Vagina (tissue), 2 donors: ENCODE measurements around the gene P4HA2. TPM values are rescaled to one million over a fixed set of nuclear protein-coding genes. Genes with fewer than 3 reads are reported as not detected.

Experiments used
- DNase-seq, 2 donors: peaks; one replicate each; pipeline ENCODE4 v3.0.0-alpha.2; 2017; ENCODE audit errors: extremely low spot score in 2 of 2
- H3K27ac ChIP-seq: fragments of 200-600 bp; sonication (generic); one replicate; pipeline ENCODE4 v1.5.1; 2019
- H3K27me3 ChIP-seq: fragments of 200-600 bp; sonication (generic); one replicate; pipeline ENCODE4 v1.5.1; 2019
- H3K36me3 ChIP-seq, 2 donors: fragments of 200-600 bp; sonication (generic); one replicate each; pipeline ENCODE4 v1.5.1; 2017 to 2019
- H3K4me1 ChIP-seq: fragments of 200-600 bp; sonication (generic); one replicate; pipeline ENCODE4 v1.5.1; 2019
- H3K4me3 ChIP-seq, 2 donors: fragments of 200-600 bp; sonication (generic); 1 replicate in 1 of 2; 2 replicates in 1 of 2; pipeline ENCODE4 v1.5.1; 2016 to 2019
- H3K9me3 ChIP-seq: fragments of 200-600 bp; sonication (generic); one replicate; pipeline ENCODE4 v1.5.1; 2019
- POLR2A ChIP-seq, 2 donors: fragments of 450-650 bp; IDR thresholded peaks; one replicate each; pipeline ENCODE4 v1.6.1; 2017; ENCODE audit warnings: antibody characterized with exemption in 2 of 2, mild to moderate bottlenecking in 2 of 2, moderate library complexity in 2 of 2
- POLR2AphosphoS5 ChIP-seq, 2 donors: sonication (generic); formaldehyde crosslinking; IDR thresholded peaks; one replicate each; pipeline ENCODE4 v1.9.0; 2017; ENCODE audit warnings: antibody characterized with exemption in 2 of 2, mild to moderate bottlenecking in 2 of 2, low read depth in 1 of 2; ENCODE audit not compliant: insufficient read depth in 1 of 2
- intact Hi-C: fragments of 100-400 bp; cut with DNase I; formaldehyde crosslinking; loops from one replicate; pipeline ENCODE4 v1.15.1; 2023
- total RNA-seq: library from RNA; depleted of rRNA; stranded (reverse); fragments of >200 nt; gene quantifications from one replicate; pipeline ENCODE4 v1.2.3, GENCODE V29; 2016
- TF ChIP-seq, protein P1 (sequence below), 3 experiments: fragments of 450-650 bp in 2 of 3; fragments of 200-600 bp in 1 of 3; sonication (generic) in 1 of 3; IDR thresholded peaks; one replicate each; pipeline ENCODE4 v1.5.1; 2017 to 2019; ENCODE audit warnings: antibody characterized with exemption in 3 of 3, mild to moderate bottlenecking in 2 of 3, moderate library complexity in 2 of 3

Gene P4HA2
- 42.0 TPM for total RNA-seq

GRCh38 chr5:132227485-132228240 is at the start of gene P4HA2:
Gene P4HA2, minus strand, starts transcription at chr5:132227853. Its CDS starts 9,227 bp downstream, at chr5:132218626.
- Histone ChIP-seq H3K36me3 (no peaks in the 10 kb centered on the region), H3K9me3 (no peaks in the 10 kb centered on the region), H3K27me3 (no peaks in the 10 kb centered on the region), H3K4me1 (peaks cover 51% of the 10 kb centered on the region), H3K4me3 (peak within 1 kb of the TSS; percentile 74 to 79), H3K27ac (peak within 1 kb of the TSS; percentile 98)
- peak in 1 of 2 donors; percentile 87 for DNase-seq
- intact Hi-C loops, result loop anchor here (10.0 kb wide), 1 partner anchor 67 kb away; the partner anchor contains the start of gene SLC22A4
- TF ChIP-seq POLR2AphosphoS5 (IDR thresholded peaks at IDR 0.05; ENCODE audit: insufficient read depth in 1 of 2, low read depth in 1 of 2), result peak in 1 of 2 donors; percentile 56
- TF ChIP-seq, protein P1, sequence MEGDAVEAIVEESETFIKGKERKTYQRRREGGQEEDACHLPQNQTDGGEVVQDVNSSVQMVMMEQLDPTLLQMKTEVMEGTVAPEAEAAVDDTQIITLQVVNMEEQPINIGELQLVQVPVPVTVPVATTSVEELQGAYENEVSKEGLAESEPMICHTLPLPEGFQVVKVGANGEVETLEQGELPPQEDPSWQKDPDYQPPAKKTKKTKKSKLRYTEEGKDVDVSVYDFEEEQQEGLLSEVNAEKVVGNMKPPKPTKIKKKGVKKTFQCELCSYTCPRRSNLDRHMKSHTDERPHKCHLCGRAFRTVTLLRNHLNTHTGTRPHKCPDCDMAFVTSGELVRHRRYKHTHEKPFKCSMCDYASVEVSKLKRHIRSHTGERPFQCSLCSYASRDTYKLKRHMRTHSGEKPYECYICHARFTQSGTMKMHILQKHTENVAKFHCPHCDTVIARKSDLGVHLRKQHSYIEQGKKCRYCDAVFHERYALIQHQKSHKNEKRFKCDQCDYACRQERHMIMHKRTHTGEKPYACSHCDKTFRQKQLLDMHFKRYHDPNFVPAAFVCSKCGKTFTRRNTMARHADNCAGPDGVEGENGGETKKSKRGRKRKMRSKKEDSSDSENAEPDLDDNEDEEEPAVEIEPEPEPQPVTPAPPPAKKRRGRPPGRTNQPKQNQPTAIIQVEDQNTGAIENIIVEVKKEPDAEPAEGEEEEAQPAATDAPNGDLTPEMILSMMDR (IDR thresholded peaks at IDR 0.05), result peak in 1 of 3 experiments; percentile 3
- peak in 1 of 2 donors; percentile 47 for TF ChIP-seq POLR2A (IDR thresholded peaks at IDR 0.05)

- intact Hi-C loops, result no loop called here
- Histone ChIP-seq H3K4me3 (no peak overlapping the region), H3K9me3 (no peaks in the 10 kb centered on the region), H3K27ac (no peak overlapping the region), H3K36me3 (peaks cover 0 to 1% of the 10 kb centered on the region in 2 donors), H3K27me3 (no peaks in the 10 kb centered on the region), H3K4me1 (peaks cover 13% of the 10 kb centered on the region)
- DNase-seq, result no peak
- TF ChIP-seq, protein P1 (IDR thresholded peaks at IDR 0.05), result no peak
- TF ChIP-seq POLR2A (IDR thresholded peaks at IDR 0.05), result no peak
- TF ChIP-seq POLR2AphosphoS5 (IDR thresholded peaks at IDR 0.05; ENCODE audit: insufficient read depth in 1 of 2, low read depth in 1 of 2), result no peak
Observed at GRCh38 chr5:132277256-132277655, 49.6 kb upstream of the P4HA2 start.

DNA sequence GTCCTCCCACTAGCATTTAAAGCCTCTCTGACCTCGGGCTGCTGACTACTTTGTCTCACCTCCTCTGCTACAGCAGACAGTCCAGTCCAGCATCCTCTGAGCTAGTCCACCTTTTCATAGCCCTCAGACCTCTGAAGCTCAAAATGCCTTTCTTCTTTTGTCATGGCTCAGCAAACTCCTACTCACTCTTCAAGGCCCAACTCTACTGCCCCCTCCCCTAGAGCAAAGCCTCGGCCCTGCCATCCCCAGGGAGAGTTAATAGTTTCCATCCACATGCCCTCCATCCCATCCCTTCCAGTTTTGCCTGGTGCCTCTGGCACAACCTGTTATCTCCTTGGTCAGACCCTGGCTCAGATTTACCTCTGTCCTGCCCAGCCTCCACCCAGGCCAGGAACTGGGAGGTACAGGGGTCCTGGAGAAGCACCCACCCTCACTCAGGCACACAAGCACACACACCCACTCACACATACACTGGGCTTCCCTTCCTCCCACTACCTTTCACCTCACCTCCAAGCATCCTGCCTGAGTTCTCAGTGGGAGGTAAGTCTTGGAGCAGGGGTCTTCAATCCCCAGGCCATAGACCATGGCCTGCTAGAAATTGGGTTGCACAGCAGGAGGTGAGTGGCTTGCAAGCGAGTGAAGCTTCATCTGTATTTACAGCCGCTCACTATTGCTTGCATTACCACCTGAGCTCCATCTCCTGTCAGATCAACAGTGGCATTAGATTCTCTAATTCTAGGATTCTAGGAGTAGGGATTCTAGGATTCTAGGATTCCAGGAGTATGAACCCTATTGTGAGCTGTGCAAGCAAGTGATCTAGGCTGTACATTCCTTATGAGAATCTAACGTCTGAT is 47.9 kb upstream of the P4HA2 start:
- H3K27ac ChIP-seq, result no peak overlapping the region
- H3K36me3 ChIP-seq, result peaks cover 0 to 6% of the 10 kb centered on the region in 2 donors

GRCh38 chr5:132274050-132274792 is 46.6 kb upstream of the P4HA2 start:
- intact Hi-C loops, result no loop called here

More for the DNA sequence above, 47.9 kb upstream of the P4HA2 start:
- TF ChIP-seq, protein P1 (IDR thresholded peaks at IDR 0.05), result no peak
- no peak for TF ChIP-seq POLR2AphosphoS5 (IDR thresholded peaks at IDR 0.05; ENCODE audit: insufficient read depth in 1 of 2, low read depth in 1 of 2)
- TF ChIP-seq POLR2A (IDR thresholded peaks at IDR 0.05), result no peak
- intact Hi-C loops, result no loop called here
- Histone ChIP-seq H3K27me3 (no peaks in the 10 kb centered on the region), H3K9me3 (no peaks in the 10 kb centered on the region), H3K4me3 (no peak overlapping the region), H3K4me1 (peaks cover 13% of the 10 kb centered on the region)
- DNase-seq, result no peak

More at GRCh38 chr5:132274050-132274792, 46.6 kb upstream of the P4HA2 start:
- TF ChIP-seq, protein P1 (IDR thresholded peaks at IDR 0.05), result no peak
- TF ChIP-seq POLR2A (IDR thresholded peaks at IDR 0.05), result no peak
- peaks cover 20% of the 10 kb centered on the region for H3K4me1 ChIP-seq
- H3K9me3 ChIP-seq, result no peaks in the 10 kb centered on the region
- H3K27ac ChIP-seq, result no peak overlapping the region
- no peaks in the 10 kb centered on the region for H3K27me3 ChIP-seq
- no peak overlapping the region for H3K4me3 ChIP-seq
- DNase-seq, result peak in 1 of 2 donors; percentile 79
- peaks cover 0 to 6% of the 10 kb centered on the region in 2 donors for H3K36me3 ChIP-seq
